GM12878 (cell line): ENCODE results near the gene RAD9A. TPM values are rescaled to one million over a fixed set of nuclear protein-coding genes. Genes with fewer than 3 reads are reported as not detected.
A peak's percentile ranks its signal among the peaks of the same experiment; 100 is the strongest.

Source experiments
- ATAC-seq: fragments of 200-7000 bp; cut with Tn5 transposase; 3 replicates; pipeline ENCODE4 v1.9.1; 2020; ENCODE audit warnings: mild to moderate bottlenecking, moderate library complexity
- BruUV-seq: library from RNA; stranded (reverse); fragments of 400-500 nt; replicated peaks from 2 replicates; lab custom pipeline; 2021; lab: Mats Ljungman, UMichigan
- CTCF ChIA-PET: fragments of 300-600 bp; sonication (Branson Sonifier 250); formaldehyde crosslinking; extraction: SDS; loops from one replicate; lab custom pipeline; 2021; ENCODE audit warnings: inconsistent platforms; lab: Yijun Ruan, JAX
- POLR2A ChIA-PET: fragments of 350-600 bp; formaldehyde crosslinking; extraction: SDS; loops from one replicate; lab custom pipeline; 2021; ENCODE audit warnings: inconsistent platforms; lab: Charles Lee
- RAD21 ChIA-PET: fragments of 300-600 bp; sonication (Branson Sonifier 250); formaldehyde crosslinking; loops from one replicate; lab custom pipeline; 2023; ENCODE audit warnings: antibody characterized with exemption; ENCODE audit not compliant: unreplicated experiment; lab: Charles Lee
- SMC1A ChIA-PET: fragments of 300-600 bp; sonication (Branson Sonifier 250); formaldehyde crosslinking; loops from one replicate; lab custom pipeline; 2023; ENCODE audit not compliant: unreplicated experiment, uncharacterized antibody; lab: Charles Lee
- DNase-seq: peaks from one replicate; pipeline ENCODE4 v3.0.0-alpha.2; 2011; ENCODE audit warnings: low read depth, low spot score
- FAIRE-seq: peaks from 3 replicates; lab custom pipeline; 2011; peaks lifted over from hg19 to GRCh38; lab: Jason Lieb, UNC
- H2AFZ ChIP-seq: 2 replicates; pipeline ENCODE4 v1.6.0; 2011; ENCODE audit warnings: low read depth, low read length, control low read depth; ENCODE audit not compliant: control insufficient read depth
- H3K27ac ChIP-seq: 2 replicates; pipeline ENCODE4 v1.5.1; 2011; ENCODE audit warnings: control low read depth; ENCODE audit not compliant: control insufficient read depth, insufficient read depth
- H3K27me3 ChIP-seq, 2 experiments: replicated peaks in 1 of 2; 2 replicates each; pipeline versions ENCODE4 v1.6.0 to v1.6.1; 2011; ENCODE audit warnings: low read length in 1 of 2; ENCODE audit not compliant: control insufficient read depth in 2 of 2, insufficient read depth in 2 of 2
- H3K36me3 ChIP-seq, 2 experiments: 2 replicates each; pipeline ENCODE4 v1.5.1; 2011; ENCODE audit warnings: low read length in 1 of 2; ENCODE audit not compliant: control insufficient read depth in 2 of 2, insufficient read depth in 2 of 2
- H3K4me1 ChIP-seq: 2 replicates; pipeline ENCODE4 v1.6.1; 2011; ENCODE audit warnings: mild to moderate bottlenecking, low read length, moderate library complexity, mixed read lengths; ENCODE audit not compliant: control insufficient read depth, insufficient read depth
- H3K4me2 ChIP-seq: 2 replicates; pipeline ENCODE4 v1.6.0; 2011; ENCODE audit warnings: control low read depth; ENCODE audit not compliant: control insufficient read depth, insufficient read depth
- H3K4me3 ChIP-seq: fragments of 200-600 bp; sonication (generic); 2 replicates; pipeline ENCODE4 v1.5.1; 2016
- H3K79me2 ChIP-seq: 2 replicates; pipeline ENCODE4 v1.6.0; 2011; ENCODE audit warnings: low read length; ENCODE audit not compliant: control insufficient read depth, insufficient read depth
- H3K9ac ChIP-seq: 2 replicates; pipeline ENCODE4 v1.8.0; 2011; ENCODE audit warnings: low read length, control low read depth, mixed read lengths; ENCODE audit not compliant: control insufficient read depth, insufficient read depth
- H3K9me3 ChIP-seq: replicated peaks from 3 replicates; pipeline ENCODE4 v1.5.1; 2011; ENCODE audit warnings: mild to moderate bottlenecking, low read length; ENCODE audit not compliant: control insufficient read depth, insufficient read depth
- H4K20me1 ChIP-seq: 2 replicates; pipeline ENCODE4 v1.6.0; 2011; ENCODE audit not compliant: control insufficient read depth, insufficient read depth
- CTCF ChIP-seq, 3 experiments: IDR thresholded peaks in 2 of 3; conservative IDR thresholded peaks in 1 of 3; 2 replicates each; pipeline ENCODE4 v1.5.1; 2011; ENCODE audit warnings: low read depth in 3 of 3, low read length in 3 of 3, mild to moderate bottlenecking in 3 of 3, control low read depth in 2 of 3, moderate library complexity in 2 of 3, inconsistent platforms in 1 of 3, mixed read lengths in 1 of 3; ENCODE audit not compliant: control insufficient read depth in 2 of 3, insufficient read depth in 1 of 3; ENCODE audit errors: extremely low read depth in 1 of 3
- EZH2 ChIP-seq: IDR thresholded peaks from 2 replicates; pipeline ENCODE4 v1.6.1; 2012; ENCODE audit warnings: low read depth, mild to moderate bottlenecking, control low read depth, inconsistent platforms, low read length, borderline replicate concordance; ENCODE audit not compliant: control insufficient read depth
- NFYB ChIP-seq: IDR thresholded peaks from 2 replicates; pipeline ENCODE4 v1.6.1; 2011; ENCODE audit warnings: low read depth, mild to moderate bottlenecking, low read length, improper control_type of control experiment, moderate library complexity; ENCODE audit not compliant: insufficient read depth
- PAX8 ChIP-seq: fragments of 450-650 bp; IDR thresholded peaks from 2 replicates; pipeline ENCODE4 v1.6.1; 2017; ENCODE audit warnings: mild to moderate bottlenecking, moderate library complexity
- RAD21 ChIP-seq: IDR thresholded peaks from 2 replicates; pipeline ENCODE4 v1.6.1; 2011; ENCODE audit warnings: mild to moderate bottlenecking, low read depth, low read length, moderate library complexity; ENCODE audit not compliant: insufficient read depth
- SMC3 ChIP-seq: IDR thresholded peaks from 2 replicates; pipeline ENCODE4 v1.6.1; 2011; ENCODE audit warnings: low read length, improper control_type of control experiment, borderline replicate concordance
- ZBED1 ChIP-seq: IDR thresholded peaks from 2 replicates; pipeline ENCODE4 v1.6.1; 2016; ENCODE audit warnings: borderline replicate concordance
- WGBS: methylation state at CpG from one replicate; pipeline ENCODE4 v1.1.6; 2016; ENCODE audit warnings: low lambda C conversion rate; ENCODE audit not compliant: insufficient replicate concordance, insufficient coverage; ENCODE audit errors: missing lambda C conversion rate; 5-methylcytosine and 5-hydroxymethylcytosine counted together
- in situ Hi-C: fragments of 300-500 bp; cut with MboI; formaldehyde crosslinking; loops from 9 replicates; pipeline ENCODE4 v1.14.3; 2018; ENCODE audit warnings: mixed read lengths
- intact Hi-C: fragments of 100-400 bp; cut with micrococcal nuclease; formaldehyde crosslinking; loops from one replicate; pipeline ENCODE4 v1.14.2; 2022; ENCODE audit not compliant: unreplicated experiment
- polyA plus RNA-seq, 11 experiments: library from polyadenylated mRNA; depleted of rRNA in 4 of 11; unstranded in 6 of 11; stranded (reverse) in 5 of 11; fragments of >200 nt; fragmentation: Nextera tagmentation in 4 of 11; fragmentation: Illumina TruSeq in 1 of 11; extraction: Ambion mirVana in 4 of 11; extraction: Trizol in 1 of 11; gene quantifications; 1 replicate in 1 of 11; 2 replicates in 10 of 11; pipeline versions ENCODE4 v1.2.1 to v1.2.3, GENCODE V29; 2011 to 2016; ENCODE audit warnings: inconsistent platforms in 2 of 11, missing spikeins in 2 of 11, low read depth in 1 of 11
- total RNA-seq, 4 experiments: library from RNA; depleted of rRNA in 3 of 4; stranded (reverse); fragments of >200 nt in 3 of 4; fragmentation: Illumina TruSeq in 1 of 4; extraction: Trizol in 1 of 4; gene quantifications; 2 replicates each; pipeline versions ENCODE4 v1.2.1 to v1.2.3, GENCODE V29; 2013 to 2021
- TF ChIP-seq, protein P1 (sequence below): fragments of 450-650 bp; IDR thresholded peaks from 2 replicates; pipeline ENCODE4 v1.6.1; 2016; ENCODE audit warnings: mild to moderate bottlenecking
- TF ChIP-seq, protein P2 (sequence below): fragments of 450-650 bp; IDR thresholded peaks from 2 replicates; pipeline ENCODE4 v1.6.1; 2017; ENCODE audit warnings: borderline replicate concordance
- TF ChIP-seq, protein P3 (sequence below): fragments of 450-650 bp; IDR thresholded peaks from 2 replicates; pipeline ENCODE4 v1.6.1; 2016; ENCODE audit warnings: mild to moderate bottlenecking

Gene RAD9A
- total and polyA plus RNA-seq, 10 of the 15 experiments (the other 5 are each of a cell fraction or from before 2014, with no cell fraction given): 1.1 to 36.2 (median 19.8) TPM

- Histone ChIP-seq H3K4me3 (no peak overlapping the region), H3K9me3 (no peaks in the 10 kb centered on the region; the same call in 2 of the 3 replicates), H3K27me3 (no peaks in the 10 kb centered on the region), H3K4me2 (peak overlapping the region; percentile 4), H2AFZ (peak overlapping the region; percentile 56), H3K4me1 (peaks cover 52% of the 10 kb centered on the region), H3K36me3 (no peaks in the 10 kb centered on the region), H3K27ac (peak overlapping the region; percentile 35), H3K79me2 (peaks cover under 1% of the 10 kb centered on the region), H4K20me1 (no peaks in the 10 kb centered on the region), H3K9ac (no peak overlapping the region; the same call in 1 of the 2 replicates)
- RAD21 ChIA-PET: interaction anchor here (0.5 to 7.4 kb wide), 27 partner anchors 9 to 313 kb away, joined by 3 to 197 read pairs (median 4); partner anchors contain the start of genes CLCF1, POLD4, PPP1CA and RAD9A
- intact Hi-C loops (no loop called here), in situ Hi-C loops (no loop called here)
- FAIRE-seq (peak; percentile 49), ATAC-seq (peak; percentile 72), DNase-seq (peak; percentile 24)
- CTCF ChIA-PET: interaction anchor here (0.6 to 11.8 kb wide), 36 partner anchors 10 to 345 kb away, joined by 3 to 390 read pairs (median 4); partner anchors contain the start of genes CLCF1, GSTP1, PITPNM1 and POLD4
- WGBS: 61% methylated on average over 7 of the region's 7 CpGs
- BruUV-seq: no TSS peak
- TF ChIP-seq, protein P1, sequence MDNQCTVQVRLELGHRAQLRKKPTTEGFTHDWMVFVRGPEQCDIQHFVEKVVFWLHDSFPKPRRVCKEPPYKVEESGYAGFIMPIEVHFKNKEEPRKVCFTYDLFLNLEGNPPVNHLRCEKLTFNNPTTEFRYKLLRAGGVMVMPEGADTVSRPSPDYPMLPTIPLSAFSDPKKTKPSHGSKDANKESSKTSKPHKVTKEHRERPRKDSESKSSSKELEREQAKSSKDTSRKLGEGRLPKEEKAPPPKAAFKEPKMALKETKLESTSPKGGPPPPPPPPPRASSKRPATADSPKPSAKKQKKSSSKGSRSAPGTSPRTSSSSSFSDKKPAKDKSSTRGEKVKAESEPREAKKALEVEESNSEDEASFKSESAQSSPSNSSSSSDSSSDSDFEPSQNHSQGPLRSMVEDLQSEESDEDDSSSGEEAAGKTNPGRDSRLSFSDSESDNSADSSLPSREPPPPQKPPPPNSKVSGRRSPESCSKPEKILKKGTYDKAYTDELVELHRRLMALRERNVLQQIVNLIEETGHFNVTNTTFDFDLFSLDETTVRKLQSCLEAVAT: peak; percentile 63; the same call in 1 of the 2 replicates
- TF ChIP-seq ZBED1 (no peak), EZH2 (no peak), CTCF (IDR thresholded peaks at IDR 0.05 in 2 of 3, conservative IDR thresholded peaks at IDR 0.05 in 1 of 3; ENCODE audit: control insufficient read depth in 2 of 3, extremely low read depth in 1 of 3, insufficient read depth in 1 of 3, low read depth in 3 of 3, low read length in 3 of 3) (peak; percentile 88 to 97 (median 93); a peak in 5 of 6 replicates), PAX8 (no peak), SMC3 (peak; percentile 63), NFYB (no peak), RAD21 (peak; percentile 69)
- TF ChIP-seq, protein P2, sequence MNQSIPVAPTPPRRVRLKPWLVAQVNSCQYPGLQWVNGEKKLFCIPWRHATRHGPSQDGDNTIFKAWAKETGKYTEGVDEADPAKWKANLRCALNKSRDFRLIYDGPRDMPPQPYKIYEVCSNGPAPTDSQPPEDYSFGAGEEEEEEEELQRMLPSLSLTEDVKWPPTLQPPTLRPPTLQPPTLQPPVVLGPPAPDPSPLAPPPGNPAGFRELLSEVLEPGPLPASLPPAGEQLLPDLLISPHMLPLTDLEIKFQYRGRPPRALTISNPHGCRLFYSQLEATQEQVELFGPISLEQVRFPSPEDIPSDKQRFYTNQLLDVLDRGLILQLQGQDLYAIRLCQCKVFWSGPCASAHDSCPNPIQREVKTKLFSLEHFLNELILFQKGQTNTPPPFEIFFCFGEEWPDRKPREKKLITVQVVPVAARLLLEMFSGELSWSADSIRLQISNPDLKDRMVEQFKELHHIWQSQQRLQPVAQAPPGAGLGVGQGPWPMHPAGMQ: no peak
- TF ChIP-seq, protein P3, sequence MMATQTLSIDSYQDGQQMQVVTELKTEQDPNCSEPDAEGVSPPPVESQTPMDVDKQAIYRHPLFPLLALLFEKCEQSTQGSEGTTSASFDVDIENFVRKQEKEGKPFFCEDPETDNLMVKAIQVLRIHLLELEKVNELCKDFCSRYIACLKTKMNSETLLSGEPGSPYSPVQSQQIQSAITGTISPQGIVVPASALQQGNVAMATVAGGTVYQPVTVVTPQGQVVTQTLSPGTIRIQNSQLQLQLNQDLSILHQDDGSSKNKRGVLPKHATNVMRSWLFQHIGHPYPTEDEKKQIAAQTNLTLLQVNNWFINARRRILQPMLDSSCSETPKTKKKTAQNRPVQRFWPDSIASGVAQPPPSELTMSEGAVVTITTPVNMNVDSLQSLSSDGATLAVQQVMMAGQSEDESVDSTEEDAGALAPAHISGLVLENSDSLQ: no peak
- POLR2A ChIA-PET: interaction anchor here (0.5 to 3.9 kb wide), 20 partner anchors 9 to 452 kb away, joined by 3 to 50 read pairs (median 4); partner anchors contain the start of genes CLCF1, POLD4 and RAD9A
- SMC1A ChIA-PET: interaction anchor here (0.8 to 7.3 kb wide), 19 partner anchors 8 to 265 kb away, joined by 3 to 200 read pairs (median 4); partner anchors contain the start of genes POLD4 and RAD9A
Measured at GRCh38 chr11:67345920-67346819, 45.6 kb upstream of the RAD9A start.
